ENCODE measurements around the gene ADGRE1.

Gene ADGRE1

DNA sequence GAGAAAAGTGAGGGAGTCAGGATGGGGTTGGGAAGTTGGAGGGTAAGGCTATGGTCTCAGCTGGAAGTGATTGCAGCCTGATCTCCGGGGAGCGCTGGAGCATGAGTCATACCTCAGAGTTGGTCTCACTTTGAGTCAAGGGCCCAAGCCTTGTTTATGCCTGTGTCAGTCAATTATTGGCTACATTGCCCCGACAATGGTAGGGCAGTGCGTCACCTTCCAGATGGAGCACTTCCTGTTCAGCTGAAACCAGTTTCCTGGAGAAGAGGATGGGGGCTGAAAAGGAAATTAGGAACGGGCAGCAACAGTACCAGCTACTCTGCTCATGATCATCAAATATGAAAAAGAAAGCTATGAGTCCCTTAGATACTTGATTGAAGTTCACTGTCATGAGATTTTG lies 60.4 kb downstream of the ADGRE1 start:
- Histone ChIP-seq H3K4me3 (ENCODE audit: severe bottlenecking) (no peak overlapping the region), H3K27ac (ENCODE audit: poor library complexity, severe bottlenecking) (no peak overlapping the region), H3K9me3 (ENCODE audit: severe bottlenecking) (no peaks in the 10 kb centered on the region), H3K27me3 (ENCODE audit: insufficient read depth, poor library complexity, severe bottlenecking) (no peaks in the 10 kb centered on the region), H3K36me3 (ENCODE audit: low read depth) (no peaks in the 10 kb centered on the region), H3K4me1 (ENCODE audit: insufficient read depth, poor library complexity, severe bottlenecking) (no peaks in the 10 kb centered on the region)
- ATAC-seq (ENCODE audit: low read depth) (peak; percentile 53; the same call in 2 of the 3 replicates), DNase-seq (ENCODE audit: low spot score) (no peak)
- TF ChIP-seq, protein P1, sequence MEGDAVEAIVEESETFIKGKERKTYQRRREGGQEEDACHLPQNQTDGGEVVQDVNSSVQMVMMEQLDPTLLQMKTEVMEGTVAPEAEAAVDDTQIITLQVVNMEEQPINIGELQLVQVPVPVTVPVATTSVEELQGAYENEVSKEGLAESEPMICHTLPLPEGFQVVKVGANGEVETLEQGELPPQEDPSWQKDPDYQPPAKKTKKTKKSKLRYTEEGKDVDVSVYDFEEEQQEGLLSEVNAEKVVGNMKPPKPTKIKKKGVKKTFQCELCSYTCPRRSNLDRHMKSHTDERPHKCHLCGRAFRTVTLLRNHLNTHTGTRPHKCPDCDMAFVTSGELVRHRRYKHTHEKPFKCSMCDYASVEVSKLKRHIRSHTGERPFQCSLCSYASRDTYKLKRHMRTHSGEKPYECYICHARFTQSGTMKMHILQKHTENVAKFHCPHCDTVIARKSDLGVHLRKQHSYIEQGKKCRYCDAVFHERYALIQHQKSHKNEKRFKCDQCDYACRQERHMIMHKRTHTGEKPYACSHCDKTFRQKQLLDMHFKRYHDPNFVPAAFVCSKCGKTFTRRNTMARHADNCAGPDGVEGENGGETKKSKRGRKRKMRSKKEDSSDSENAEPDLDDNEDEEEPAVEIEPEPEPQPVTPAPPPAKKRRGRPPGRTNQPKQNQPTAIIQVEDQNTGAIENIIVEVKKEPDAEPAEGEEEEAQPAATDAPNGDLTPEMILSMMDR (IDR thresholded peaks at IDR 0.05; ENCODE audit: poor library complexity, severe bottlenecking): no peak

DNA sequence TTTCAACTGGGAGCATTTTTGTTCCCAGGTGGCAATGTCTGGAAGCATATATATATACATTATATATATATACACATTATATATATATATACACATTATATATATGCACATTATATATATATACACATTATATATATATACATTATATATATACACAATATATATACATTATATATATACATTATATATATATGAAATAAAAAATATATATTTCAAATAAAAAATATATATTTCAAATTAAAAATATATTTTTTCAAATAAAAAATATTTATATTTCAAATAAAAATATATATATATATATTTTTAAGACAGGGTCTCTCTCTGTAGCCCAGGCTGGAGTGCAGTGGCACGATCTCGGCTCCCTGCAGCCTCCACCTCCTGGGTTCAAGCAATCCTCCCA lies 61.5 kb downstream of the ADGRE1 start:
- H3K9me3 ChIP-seq (ENCODE audit: severe bottlenecking): no peaks in the 10 kb centered on the region
- no peaks in the 10 kb centered on the region for H3K4me1 ChIP-seq (ENCODE audit: insufficient read depth, poor library complexity, severe bottlenecking)
- DNase-seq (ENCODE audit: low spot score): no peak
- H3K27me3 ChIP-seq (ENCODE audit: insufficient read depth, poor library complexity, severe bottlenecking): no peaks in the 10 kb centered on the region
- no peaks in the 10 kb centered on the region for H3K36me3 ChIP-seq (ENCODE audit: low read depth)
- no peak overlapping the region for H3K27ac ChIP-seq (ENCODE audit: poor library complexity, severe bottlenecking)
- TF ChIP-seq, protein P1 (IDR thresholded peaks at IDR 0.05; ENCODE audit: poor library complexity, severe bottlenecking): no peak
- no peak overlapping the region for H3K4me3 ChIP-seq (ENCODE audit: severe bottlenecking)
- ATAC-seq (ENCODE audit: low read depth): no peak

DNA sequence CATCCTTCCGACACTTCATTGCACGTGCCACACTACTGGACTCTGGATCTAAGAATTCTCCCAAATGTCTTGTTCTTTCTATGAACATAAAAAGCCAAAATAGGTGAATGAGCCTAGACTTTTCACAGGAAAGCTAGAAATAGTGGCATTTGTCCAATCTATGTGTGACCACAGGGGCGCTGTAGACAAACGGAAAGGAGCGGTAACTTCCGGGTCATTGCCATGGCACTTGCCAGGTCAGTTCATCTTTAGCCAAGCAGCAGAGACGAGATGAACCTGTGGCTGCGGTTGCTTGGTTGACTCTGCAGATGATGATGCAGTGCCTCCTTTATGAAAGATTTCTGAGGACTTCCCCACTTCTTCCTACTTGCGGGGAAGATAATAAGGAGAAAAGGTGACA lies 65.6 kb downstream of the ADGRE1 start:
- ATAC-seq (ENCODE audit: low read depth): no peak
- no peaks in the 10 kb centered on the region for H3K36me3 ChIP-seq (ENCODE audit: low read depth)
- no peaks in the 10 kb centered on the region for H3K4me1 ChIP-seq (ENCODE audit: insufficient read depth, poor library complexity, severe bottlenecking)
- H3K27ac ChIP-seq (ENCODE audit: poor library complexity, severe bottlenecking): no peak overlapping the region
- no peaks in the 10 kb centered on the region for H3K27me3 ChIP-seq (ENCODE audit: insufficient read depth, poor library complexity, severe bottlenecking)
- H3K4me3 ChIP-seq (ENCODE audit: severe bottlenecking): no peak overlapping the region
- no peak for DNase-seq (ENCODE audit: low spot score)
- TF ChIP-seq, protein P1 (IDR thresholded peaks at IDR 0.05; ENCODE audit: poor library complexity, severe bottlenecking): no peak
- no peaks in the 10 kb centered on the region for H3K9me3 ChIP-seq (ENCODE audit: severe bottlenecking)

DNA sequence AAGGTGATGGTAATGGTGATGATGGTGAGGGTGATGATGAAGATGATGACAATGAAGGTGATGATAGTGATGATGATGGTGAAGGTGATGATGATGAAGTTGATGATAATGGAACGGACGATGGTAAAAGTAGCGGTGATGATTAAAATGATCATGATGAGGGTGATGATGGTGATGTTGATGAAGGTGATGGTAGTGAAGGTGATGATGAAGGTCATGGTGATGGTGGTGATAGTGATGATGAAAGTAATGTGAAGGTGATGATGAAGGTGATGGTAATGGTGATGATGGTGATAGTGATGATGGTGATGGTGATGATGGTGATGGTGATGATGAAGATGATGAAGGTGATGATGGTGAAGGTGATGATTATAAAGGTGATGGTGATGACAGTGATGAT lies 67.7 kb downstream of the ADGRE1 start:
- Histone ChIP-seq H3K9me3 (ENCODE audit: severe bottlenecking) (no peaks in the 10 kb centered on the region), H3K4me1 (ENCODE audit: insufficient read depth, poor library complexity, severe bottlenecking) (no peaks in the 10 kb centered on the region), H3K4me3 (ENCODE audit: severe bottlenecking) (no peak overlapping the region), H3K27me3 (ENCODE audit: insufficient read depth, poor library complexity, severe bottlenecking) (no peaks in the 10 kb centered on the region), H3K27ac (ENCODE audit: poor library complexity, severe bottlenecking) (no peak overlapping the region), H3K36me3 (ENCODE audit: low read depth) (no peaks in the 10 kb centered on the region)
- DNase-seq (ENCODE audit: low spot score) (no peak), ATAC-seq (ENCODE audit: low read depth) (no peak)
- TF ChIP-seq, protein P1 (IDR thresholded peaks at IDR 0.05; ENCODE audit: poor library complexity, severe bottlenecking): no peak

DNA sequence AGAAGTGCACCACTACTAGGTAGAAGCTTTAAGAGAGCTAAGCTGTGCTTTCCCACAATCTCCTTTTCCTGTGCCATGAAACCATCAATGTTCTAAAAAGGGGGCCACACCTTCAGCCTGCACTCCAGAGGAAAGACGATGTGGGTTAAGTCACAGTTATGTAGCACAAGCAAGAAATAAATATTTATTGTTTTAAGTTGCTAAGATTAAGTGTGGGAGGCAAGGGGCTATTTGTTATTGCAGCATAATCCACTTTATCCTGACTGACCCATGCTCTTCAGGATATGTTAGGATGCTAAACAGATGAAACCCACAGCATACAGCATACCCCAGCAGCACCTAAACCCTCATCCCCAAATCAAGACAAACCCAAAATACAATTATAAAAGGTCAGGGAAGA lies 69.2 kb downstream of the ADGRE1 start:
- H3K27ac ChIP-seq (ENCODE audit: poor library complexity, severe bottlenecking): no peak overlapping the region
- DNase-seq (ENCODE audit: low spot score): no peak
- H3K4me1 ChIP-seq (ENCODE audit: insufficient read depth, poor library complexity, severe bottlenecking): no peaks in the 10 kb centered on the region
- H3K27me3 ChIP-seq (ENCODE audit: insufficient read depth, poor library complexity, severe bottlenecking): no peaks in the 10 kb centered on the region
- ATAC-seq (ENCODE audit: low read depth): no peak
- no peak overlapping the region for H3K4me3 ChIP-seq (ENCODE audit: severe bottlenecking)
- TF ChIP-seq, protein P1 (IDR thresholded peaks at IDR 0.05; ENCODE audit: poor library complexity, severe bottlenecking): no peak
- H3K36me3 ChIP-seq (ENCODE audit: low read depth): no peaks in the 10 kb centered on the region
- no peaks in the 10 kb centered on the region for H3K9me3 ChIP-seq (ENCODE audit: severe bottlenecking)

Data from RWPE2 (cell line).